GM18517 (cell line): Measurements from ENCODE around the gene GSTA4.
"Not testable (repeated sequence)": the region's sequence is repeated elsewhere in the genome, so short reads cannot be mapped to it uniquely, and the experiment has no call there.

Source experiments
- ATAC-seq: cut with Tn5 transposase; IDR thresholded peaks from one replicate; pipeline ENCODE4 v1.9.1; 2021; ENCODE audit warnings: mild to moderate bottlenecking, moderate library complexity; ENCODE audit not compliant: unreplicated experiment

The GSTA4 gene

GRCh38 chr6:53014744-53015143 is 19.7 kb upstream of the GSTA4 start:
- no peak for ATAC-seq

- no peak for ATAC-seq
Observed at GRCh38 chr6:53014063-53014462, 19.0 kb upstream of the GSTA4 start.

GRCh38 chr6:53011979-53012378 is 16.9 kb upstream of the GSTA4 start:
- no peak for ATAC-seq

GRCh38 chr6:53010504-53010903 is 15.4 kb upstream of the GSTA4 start:
- ATAC-seq: no peak

- ATAC-seq: no peak
Observed at GRCh38 chr6:53009511-53009910, 14.4 kb upstream of the GSTA4 start.

- no peak for ATAC-seq
Observed at GRCh38 chr6:53009056-53009455, 14.0 kb upstream of the GSTA4 start.

GRCh38 chr6:53008192-53008687 is 13.2 kb upstream of the GSTA4 start:
- not testable (repeated sequence) for ATAC-seq

GRCh38 chr6:53005663-53006250 is 10.7 kb upstream of the GSTA4 start:
- ATAC-seq: no peak

GRCh38 chr6:52999456-52999855 is 4.4 kb upstream of the GSTA4 start:
- no peak for ATAC-seq

- ATAC-seq: no peak
Observed at GRCh38 chr6:52998603-52999002, 3.5 kb upstream of the GSTA4 start.

- peak; percentile 3 for ATAC-seq
Observed at GRCh38 chr6:52995913-52996645, 995 bp upstream of the GSTA4 start.

GRCh38 chr6:52994839-52995088 is 320 bp downstream of the GSTA4 start:
- ATAC-seq: peak; percentile 18

GRCh38 chr6:52994031-52994838 is 849 bp downstream of the GSTA4 start:
- ATAC-seq: peak; percentile 4

GRCh38 chr6:52992980-52993920 is 1.8 kb downstream of the GSTA4 start:
- ATAC-seq: no peak

GRCh38 chr6:52990342-52990741 is 4.7 kb downstream of the GSTA4 start:
- no peak for ATAC-seq

GRCh38 chr6:52985228-52985627 is 9.9 kb downstream of the GSTA4 start:
- ATAC-seq: no peak

GRCh38 chr6:52984247-52984646 is 10.8 kb downstream of the GSTA4 start:
- ATAC-seq: peak; percentile 86

GRCh38 chr6:52983159-52983848 is 11.8 kb downstream of the GSTA4 start:
- no peak for ATAC-seq

GRCh38 chr6:52982680-52983079 is 12.4 kb downstream of the GSTA4 start:
- no peak for ATAC-seq

GRCh38 chr6:52981222-52981900 is 13.7 kb downstream of the GSTA4 start:
- ATAC-seq: no peak
